ENCODE results near the gene C1QTNF9.
"Not testable (repeated sequence)": the region's sequence is repeated elsewhere in the genome, so short reads cannot be mapped to it uniquely, and the experiment has no call there.

The C1QTNF9 gene

GRCh38 chr13:24323036-24323738 lies 13.8 kb downstream of the C1QTNF9 start:
- DNase-seq: no peak
- TF ChIP-seq POLR2A (IDR thresholded peaks at IDR 0.05; ENCODE audit: low read length) (no peak), GATA1 (IDR thresholded peaks at IDR 0.05; ENCODE audit: low read depth, low read length) (no peak)

GRCh38 chr13:24323739-24324075 lies 14.3 kb downstream of the C1QTNF9 start:
- TF ChIP-seq POLR2A (IDR thresholded peaks at IDR 0.05; ENCODE audit: low read length) (no peak), GATA1 (IDR thresholded peaks at IDR 0.05; ENCODE audit: low read depth, low read length) (no peak)

GRCh38 chr13:24327598-24327997 lies 18.2 kb downstream of the C1QTNF9 start:
- DNase-seq: not testable (repeated sequence)

More at GRCh38 chr13:24323739-24324075, 14.3 kb downstream of the C1QTNF9 start:
- DNase-seq: no peak

- no peak for DNase-seq
- no peak for TF ChIP-seq POLR2A (IDR thresholded peaks at IDR 0.05; ENCODE audit: low read length)
- TF ChIP-seq GATA1 (IDR thresholded peaks at IDR 0.05; ENCODE audit: low read depth, low read length): no peak
These were observed 18.8 kb downstream of the C1QTNF9 start for GRCh38 chr13:24328145-24328544.

DNA sequence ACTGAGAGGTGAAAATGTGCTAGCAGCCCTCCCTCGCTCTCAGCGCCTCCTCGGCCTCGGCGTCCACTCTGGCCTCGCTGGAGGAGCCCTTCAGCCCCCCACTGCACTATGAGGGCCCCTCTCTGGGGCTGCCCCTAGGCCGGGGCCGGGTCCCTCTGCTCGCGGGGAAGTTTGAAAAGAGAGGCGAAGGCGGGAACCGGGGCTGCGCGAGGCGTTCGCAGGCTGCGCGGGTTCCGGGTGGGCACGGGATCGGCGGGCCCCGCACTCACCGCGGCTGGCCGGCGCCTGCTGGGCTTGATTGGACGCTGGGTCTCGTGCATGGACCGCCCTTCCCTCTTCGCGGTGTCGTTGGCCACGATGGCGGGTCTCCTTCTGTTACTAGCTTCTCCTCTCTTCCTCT lies 29.3 kb downstream of the C1QTNF9 start:
- TF ChIP-seq GATA1 (IDR thresholded peaks at IDR 0.05; ENCODE audit: low read depth, low read length) (no peak), POLR2A (IDR thresholded peaks at IDR 0.05; ENCODE audit: low read length) (no peak)

DNA sequence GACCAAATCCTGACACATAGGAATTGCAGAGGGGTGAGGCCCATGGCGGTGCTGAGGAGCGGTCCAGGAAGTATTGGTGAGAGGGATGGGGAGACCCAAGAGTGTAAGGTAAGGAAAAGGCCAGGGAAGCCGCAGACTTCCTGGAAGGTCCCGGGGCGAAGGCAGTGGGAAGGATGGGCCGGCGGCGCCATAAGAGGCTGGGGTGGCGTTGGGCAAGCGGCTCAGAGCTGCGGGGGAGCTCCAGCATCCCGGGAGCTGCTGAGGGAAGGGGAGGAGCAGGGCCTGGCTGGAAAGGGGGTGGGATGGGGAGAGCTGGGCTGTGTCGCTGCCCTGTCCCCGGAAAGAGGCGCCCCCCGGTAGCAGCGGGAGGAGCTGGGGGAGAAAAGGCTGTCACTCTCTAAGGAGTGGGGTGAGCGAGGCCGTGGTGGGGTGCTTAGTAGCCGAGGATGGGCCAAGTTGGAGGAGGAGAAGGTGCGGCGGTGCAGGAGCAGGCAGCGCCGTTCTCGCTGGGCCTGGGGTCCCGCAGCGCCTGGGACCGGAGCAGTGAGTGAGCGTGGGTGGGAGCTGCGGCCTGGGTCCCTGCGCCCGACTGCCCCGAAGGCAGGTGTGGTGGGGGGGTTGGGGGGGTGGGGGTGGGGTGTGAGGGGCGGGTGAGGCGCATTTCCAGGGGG lies 30.7 kb downstream of the C1QTNF9 start:
- TF ChIP-seq POLR2A (IDR thresholded peaks at IDR 0.05; ENCODE audit: low read length) (no peak), GATA1 (IDR thresholded peaks at IDR 0.05; ENCODE audit: low read depth, low read length) (no peak)

More for the DNA sequence above, 29.3 kb downstream of the C1QTNF9 start:
- no peak for DNase-seq

DNA sequence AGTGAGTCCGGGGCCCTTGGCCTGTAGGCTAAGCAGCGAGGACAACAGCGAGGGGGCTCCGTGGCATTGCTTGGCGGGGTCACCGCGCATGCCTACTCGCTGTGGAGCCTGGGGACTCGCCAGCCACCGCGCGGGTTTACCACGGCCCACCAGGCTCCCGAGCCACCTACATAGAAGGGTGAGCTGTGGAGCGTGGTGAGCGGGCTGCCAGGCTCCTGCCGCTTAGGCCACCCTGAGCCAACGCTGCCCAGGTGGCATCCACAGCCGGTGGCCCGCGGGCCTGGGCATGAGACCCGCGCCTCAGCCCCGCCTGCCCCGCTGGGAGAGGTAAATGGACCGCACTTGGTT lies 31.2 kb downstream of the C1QTNF9 start:
- TF ChIP-seq GATA1 (IDR thresholded peaks at IDR 0.05; ENCODE audit: low read depth, low read length): no peak
- TF ChIP-seq POLR2A (IDR thresholded peaks at IDR 0.05; ENCODE audit: low read length): no peak
- no peak for DNase-seq

More for the DNA sequence above, 30.7 kb downstream of the C1QTNF9 start:
- DNase-seq: no peak

DNA sequence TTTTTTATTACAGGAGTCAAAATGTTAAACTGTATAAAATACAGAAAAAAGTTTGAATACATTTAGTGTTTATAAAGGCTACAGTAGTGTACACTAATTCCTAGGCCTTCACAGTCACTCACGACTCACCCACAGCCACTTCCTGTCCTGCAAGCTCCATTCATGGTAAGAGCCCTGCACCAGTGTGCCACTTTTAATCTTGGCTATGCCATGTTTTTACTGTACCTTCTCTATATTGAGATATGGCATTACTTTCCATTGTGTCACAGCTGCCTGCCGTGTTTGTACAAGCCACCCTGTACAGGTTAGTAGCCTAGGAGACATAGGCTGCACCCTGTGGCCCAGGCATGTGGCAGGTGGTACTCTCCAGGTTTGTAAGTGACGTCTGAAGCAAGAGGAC lies 32.1 kb downstream of the C1QTNF9 start:
- TF ChIP-seq GATA1 (IDR thresholded peaks at IDR 0.05; ENCODE audit: low read depth, low read length) (no peak), POLR2A (IDR thresholded peaks at IDR 0.05; ENCODE audit: low read length) (no peak)
- DNase-seq: no peak

GRCh38 chr13:24348385-24348784 lies 39.0 kb downstream of the C1QTNF9 start:
- no peak for DNase-seq
- TF ChIP-seq GATA1 (IDR thresholded peaks at IDR 0.05; ENCODE audit: low read depth, low read length) (no peak), POLR2A (IDR thresholded peaks at IDR 0.05; ENCODE audit: low read length) (no peak)

- TF ChIP-seq GATA1 (IDR thresholded peaks at IDR 0.05; ENCODE audit: low read depth, low read length) (no peak), POLR2A (IDR thresholded peaks at IDR 0.05; ENCODE audit: low read length) (no peak)
- DNase-seq: no peak
These were observed 39.6 kb downstream of the C1QTNF9 start for GRCh38 chr13:24348797-24349515.

DNA sequence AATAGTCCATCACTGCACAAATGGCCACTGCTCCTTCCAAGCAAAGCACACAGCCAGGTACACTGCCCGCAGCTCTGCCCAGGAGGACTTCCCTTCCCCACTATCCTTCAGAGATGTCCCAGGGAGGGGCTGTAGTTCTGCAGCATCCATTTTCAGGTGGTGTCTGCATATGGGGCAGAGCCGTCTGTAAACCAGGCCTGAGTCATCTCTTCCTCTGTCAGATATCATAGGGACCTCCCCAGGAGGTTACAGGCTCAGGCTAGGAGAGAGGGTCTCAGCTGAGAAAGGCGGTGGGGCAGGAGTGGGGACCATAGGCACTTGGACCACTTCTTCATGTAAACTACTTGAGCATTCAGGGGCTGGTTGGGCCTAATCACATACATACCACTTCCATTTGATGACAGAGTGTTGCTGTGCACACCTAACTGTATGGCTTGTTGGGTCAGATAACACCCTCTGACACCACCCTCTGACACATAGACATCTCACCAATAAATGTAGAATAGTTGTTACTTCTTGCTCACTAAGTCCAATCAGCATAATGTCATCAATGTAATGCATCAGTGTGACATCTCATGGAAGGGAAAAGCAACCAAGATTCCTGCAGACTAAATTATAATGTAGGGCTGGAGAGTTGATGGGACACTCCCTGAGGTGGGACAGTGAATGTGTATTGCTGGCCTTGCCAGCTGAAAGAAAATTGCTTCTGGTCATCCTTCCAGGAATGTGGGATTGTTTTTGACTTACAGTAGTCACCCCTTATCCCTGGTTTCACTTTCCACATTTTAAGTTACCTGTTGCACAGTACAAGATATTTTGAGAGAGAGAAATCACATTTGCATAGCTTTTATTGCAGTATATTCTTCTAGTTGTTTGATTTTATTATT lies 40.6 kb downstream of the C1QTNF9 start:
- not testable (repeated sequence) for DNase-seq

DNA sequence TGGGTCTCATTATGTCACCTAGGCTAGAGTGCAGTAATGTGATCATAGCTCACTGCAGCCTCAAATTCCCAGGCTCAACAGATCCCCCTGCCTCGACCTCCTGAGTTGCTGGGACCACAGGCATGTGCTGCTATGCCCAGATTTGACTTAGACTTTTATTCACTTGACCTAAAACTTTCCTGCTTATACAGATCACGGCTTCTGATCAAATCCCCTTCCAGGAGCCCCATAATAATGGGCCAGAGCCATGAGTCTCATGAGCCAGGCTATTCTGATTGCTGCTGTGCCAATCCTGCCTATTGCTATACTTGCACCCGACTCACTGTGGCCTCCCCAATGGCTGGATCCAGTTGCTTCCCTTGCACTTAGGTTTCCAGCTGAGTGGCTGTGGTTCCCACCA lies 42.0 kb downstream of the C1QTNF9 start:
- no peak for DNase-seq
- no peak for TF ChIP-seq POLR2A (IDR thresholded peaks at IDR 0.05; ENCODE audit: low read length)
- no peak for TF ChIP-seq GATA1 (IDR thresholded peaks at IDR 0.05; ENCODE audit: low read depth, low read length)

- TF ChIP-seq GATA1 (IDR thresholded peaks at IDR 0.05; ENCODE audit: low read depth, low read length): no peak
- TF ChIP-seq POLR2A (IDR thresholded peaks at IDR 0.05; ENCODE audit: low read length): no peak
- DNase-seq: no peak
These were observed 44.4 kb downstream of the C1QTNF9 start for GRCh38 chr13:24353736-24354135.

DNA sequence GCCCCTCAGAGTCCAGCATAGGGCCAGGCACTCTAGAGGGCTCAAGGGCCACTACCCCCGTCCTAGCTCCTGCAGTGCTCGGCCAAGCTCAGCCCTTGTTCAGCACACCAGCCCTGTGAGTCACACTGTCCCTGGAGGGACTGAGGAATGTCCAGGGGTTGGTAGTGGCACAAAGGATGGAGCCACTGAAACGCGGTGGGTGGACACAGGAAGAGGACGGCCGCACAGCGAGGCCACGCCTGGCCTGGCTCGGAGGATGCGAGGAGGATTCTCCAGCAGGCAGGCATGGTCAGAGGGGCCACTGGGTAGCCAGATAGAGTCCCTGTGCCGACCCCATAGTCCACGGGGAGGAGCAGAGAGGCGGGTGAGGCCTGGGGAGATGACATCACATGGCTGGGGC lies 45.7 kb downstream of the C1QTNF9 start:
- TF ChIP-seq POLR2A (IDR thresholded peaks at IDR 0.05; ENCODE audit: low read length) (no peak), GATA1 (IDR thresholded peaks at IDR 0.05; ENCODE audit: low read depth, low read length) (no peak)
- DNase-seq: no peak
